SK-N-SH treated with all-trans-retinoic acid at 6 μM for 48 hours (cell line): ENCODE measurements around the gene FDX1.
"Not testable (repeated sequence)": the region's sequence is repeated elsewhere in the genome, so short reads cannot be mapped to it uniquely, and the experiment has no call there.

ENCODE experiments used
- ATAC-seq: fragments of 200-7000 bp; cut with Tn5 transposase; 3 replicates; pipeline ENCODE4 v1.9.1; 2020; ENCODE audit warnings: mild to moderate bottlenecking, moderate library complexity
- ARNTL ChIP-seq: fragments of 450-650 bp; formaldehyde crosslinking; IDR thresholded peaks from 2 replicates; pipeline ENCODE4 v1.5.0; 2020; ENCODE audit warnings: low read depth, mild to moderate bottlenecking, moderate library complexity, borderline replicate concordance
- BACH2 ChIP-seq: fragments of 250-450 bp; sonication (Bioruptor Pico); IDR thresholded peaks from 2 replicates; pipeline ENCODE4 v1.9.0; 2021; ENCODE audit warnings: mild to moderate bottlenecking, borderline replicate concordance
- CSDC2 ChIP-seq: fragments of 250-450 bp; sonication (Bioruptor Pico); IDR thresholded peaks from 2 replicates; pipeline ENCODE4 v1.5.0; 2020; ENCODE audit warnings: mild to moderate bottlenecking, moderate library complexity
- ESRRG ChIP-seq: fragments of 250-450 bp; sonication (Bioruptor Pico); IDR thresholded peaks from 2 replicates; pipeline ENCODE4 v1.6.1; 2021; ENCODE audit warnings: mild to moderate bottlenecking
- GLIS3 ChIP-seq: fragments of 250-450 bp; sonication (Bioruptor Pico); IDR thresholded peaks from 2 replicates; pipeline ENCODE4 v1.5.0; 2020; ENCODE audit warnings: mild to moderate bottlenecking, moderate library complexity
- ISL1 ChIP-seq: fragments of 250-450 bp; sonication (Bioruptor Pico); IDR thresholded peaks from 2 replicates; pipeline ENCODE4 v2.1.2; 2022; ENCODE audit warnings: mild to moderate bottlenecking, moderate library complexity
- OSR1 ChIP-seq: fragments of 250-450 bp; sonication (Bioruptor Pico); IDR thresholded peaks from 2 replicates; pipeline ENCODE4 v1.8.0; 2022; ENCODE audit warnings: moderate library complexity, mild to moderate bottlenecking, inconsistent platforms
- PATZ1 ChIP-seq: fragments of 250-450 bp; sonication (Bioruptor Pico); IDR thresholded peaks from 2 replicates; pipeline ENCODE4 v1.8.0; 2020; ENCODE audit warnings: mild to moderate bottlenecking, moderate library complexity, borderline replicate concordance
- PPARA ChIP-seq: fragments of 250-450 bp; sonication (Bioruptor Pico); IDR thresholded peaks from 2 replicates; pipeline ENCODE4 v1.5.0; 2020; ENCODE audit warnings: mild to moderate bottlenecking, borderline replicate concordance
- RARB ChIP-seq: fragments of 250-450 bp; sonication (Bioruptor Pico); IDR thresholded peaks from 2 replicates; pipeline ENCODE4 v1.8.0; 2021; ENCODE audit warnings: mild to moderate bottlenecking, moderate library complexity
- TCF4 ChIP-seq: fragments of 250-450 bp; sonication (Bioruptor Pico); IDR thresholded peaks from 2 replicates; pipeline ENCODE4 v1.8.0; 2021; ENCODE audit warnings: mild to moderate bottlenecking, moderate library complexity, borderline replicate concordance
- TOX ChIP-seq: fragments of 250-450 bp; sonication (Bioruptor Pico); IDR thresholded peaks from 2 replicates; pipeline ENCODE4 v1.8.0; 2021; ENCODE audit warnings: mild to moderate bottlenecking, moderate library complexity, borderline replicate concordance
- ZC3H10 ChIP-seq: fragments of 250-450 bp; sonication (Bioruptor Pico); IDR thresholded peaks from 2 replicates; pipeline ENCODE4 v1.5.1; 2021; ENCODE audit warnings: mild to moderate bottlenecking, moderate library complexity
- ZFP3 ChIP-seq: fragments of 250-450 bp; sonication (Bioruptor Pico); IDR thresholded peaks from 2 replicates; pipeline ENCODE4 v1.5.0; 2020; ENCODE audit warnings: mild to moderate bottlenecking, moderate library complexity
- ZFP30 ChIP-seq: fragments of 450-650 bp; formaldehyde crosslinking; IDR thresholded peaks from 2 replicates; pipeline ENCODE4 v1.5.0; 2022; ENCODE audit warnings: mild to moderate bottlenecking, moderate library complexity
- ZNF565 ChIP-seq: fragments of 450-650 bp; formaldehyde crosslinking; conservative IDR thresholded peaks from 2 replicates; pipeline ENCODE4 v1.5.0; 2020; ENCODE audit warnings: low read depth, mild to moderate bottlenecking, moderate library complexity
- ZNF70 ChIP-seq: fragments of 450-650 bp; formaldehyde crosslinking; IDR thresholded peaks from 2 replicates; pipeline ENCODE4 v1.5.0; 2020; ENCODE audit warnings: mild to moderate bottlenecking, moderate library complexity
- ZNF8 ChIP-seq: fragments of 450-650 bp; formaldehyde crosslinking; IDR thresholded peaks from 2 replicates; pipeline ENCODE4 v1.5.0; 2020; ENCODE audit warnings: mild to moderate bottlenecking, moderate library complexity
- TF ChIP-seq, protein P1 (sequence below): fragments of 250-450 bp; sonication (Bioruptor Pico); IDR thresholded peaks from 2 replicates; pipeline ENCODE4 v1.5.1; 2020; ENCODE audit warnings: low read depth, mild to moderate bottlenecking, moderate library complexity
- TF ChIP-seq, protein P2 (sequence below): fragments of 250-450 bp; sonication (Bioruptor Pico); IDR thresholded peaks from 2 replicates; pipeline ENCODE4 v1.8.0; 2021; ENCODE audit warnings: low read depth, mild to moderate bottlenecking, moderate library complexity, borderline replicate concordance
- TF ChIP-seq, protein P3 (sequence below): fragments of 250-450 bp; sonication (Bioruptor Pico); IDR thresholded peaks from 2 replicates; pipeline ENCODE4 v1.5.0; 2020; ENCODE audit warnings: mild to moderate bottlenecking, moderate library complexity

Gene FDX1

GRCh38 chr11:110415081-110415480, 14.7 kb upstream of the FDX1 start:
- no peak for ATAC-seq
- TF ChIP-seq ZNF70 (CRISPR knock-in tag): no peak
- TF ChIP-seq ZFP3 (CRISPR knock-in tag): no peak
- TF ChIP-seq, protein P1, sequence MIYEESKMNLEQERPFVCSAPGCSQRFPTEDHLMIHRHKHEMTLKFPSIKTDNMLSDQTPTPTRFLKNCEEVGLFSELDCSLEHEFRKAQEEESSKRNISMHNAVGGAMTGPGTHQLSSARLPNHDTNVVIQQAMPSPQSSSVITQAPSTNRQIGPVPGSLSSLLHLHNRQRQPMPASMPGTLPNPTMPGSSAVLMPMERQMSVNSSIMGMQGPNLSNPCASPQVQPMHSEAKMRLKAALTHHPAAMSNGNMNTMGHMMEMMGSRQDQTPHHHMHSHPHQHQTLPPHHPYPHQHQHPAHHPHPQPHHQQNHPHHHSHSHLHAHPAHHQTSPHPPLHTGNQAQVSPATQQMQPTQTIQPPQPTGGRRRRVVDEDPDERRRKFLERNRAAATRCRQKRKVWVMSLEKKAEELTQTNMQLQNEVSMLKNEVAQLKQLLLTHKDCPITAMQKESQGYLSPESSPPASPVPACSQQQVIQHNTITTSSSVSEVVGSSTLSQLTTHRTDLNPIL: no peak
- TF ChIP-seq TOX (CRISPR knock-in tag): no peak
- TF ChIP-seq ZFP30 (CRISPR knock-in tag): no peak
- TF ChIP-seq OSR1: no peak
- TF ChIP-seq TCF4 (CRISPR knock-in tag): no peak
- no peak for TF ChIP-seq ZC3H10 (CRISPR knock-in tag)
- no peak for TF ChIP-seq ESRRG (CRISPR knock-in tag)
- no peak for TF ChIP-seq BACH2 (CRISPR knock-in tag)
- TF ChIP-seq ARNTL (CRISPR knock-in tag): no peak
- TF ChIP-seq GLIS3 (CRISPR knock-in tag): no peak
- TF ChIP-seq PATZ1 (CRISPR knock-in tag): no peak
- no peak for TF ChIP-seq CSDC2 (CRISPR knock-in tag)
- no peak for TF ChIP-seq RARB (CRISPR knock-in tag)
- no peak for TF ChIP-seq ISL1
- no peak for TF ChIP-seq PPARA (CRISPR knock-in tag)
- TF ChIP-seq, protein P2, sequence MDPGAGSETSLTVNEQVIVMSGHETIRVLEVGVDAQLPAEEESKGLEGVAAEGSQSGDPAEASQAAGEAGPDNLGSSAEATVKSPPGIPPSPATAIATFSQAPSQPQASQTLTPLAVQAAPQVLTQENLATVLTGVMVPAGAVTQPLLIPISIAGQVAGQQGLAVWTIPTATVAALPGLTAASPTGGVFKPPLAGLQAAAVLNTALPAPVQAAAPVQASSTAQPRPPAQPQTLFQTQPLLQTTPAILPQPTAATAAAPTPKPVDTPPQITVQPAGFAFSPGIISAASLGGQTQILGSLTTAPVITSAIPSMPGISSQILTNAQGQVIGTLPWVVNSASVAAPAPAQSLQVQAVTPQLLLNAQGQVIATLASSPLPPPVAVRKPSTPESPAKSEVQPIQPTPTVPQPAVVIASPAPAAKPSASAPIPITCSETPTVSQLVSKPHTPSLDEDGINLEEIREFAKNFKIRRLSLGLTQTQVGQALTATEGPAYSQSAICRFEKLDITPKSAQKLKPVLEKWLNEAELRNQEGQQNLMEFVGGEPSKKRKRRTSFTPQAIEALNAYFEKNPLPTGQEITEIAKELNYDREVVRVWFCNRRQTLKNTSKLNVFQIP (CRISPR knock-in tag): no peak
- TF ChIP-seq, all 23 proteins: peak for 0

DNA sequence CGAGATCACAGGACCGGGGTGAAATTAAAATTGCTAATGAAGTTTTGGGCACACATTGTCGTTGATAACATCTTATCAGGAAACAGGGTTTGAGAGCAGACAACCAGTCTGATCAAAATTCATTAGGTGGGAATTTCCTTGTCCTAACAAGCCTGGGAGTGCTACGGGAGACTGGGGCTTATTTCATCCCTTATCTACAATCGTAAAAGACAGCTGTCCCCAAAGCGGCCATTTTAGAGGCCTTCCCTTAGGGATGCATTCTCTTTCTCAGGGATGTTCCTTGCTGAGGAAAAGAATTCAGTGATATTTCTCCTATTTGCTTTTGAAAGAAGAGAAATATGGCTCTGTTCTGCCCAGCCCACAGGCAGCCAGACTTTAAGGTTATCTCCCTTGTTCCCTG, 8.1 kb upstream of the FDX1 start:
- not testable (repeated sequence) for ATAC-seq

DNA sequence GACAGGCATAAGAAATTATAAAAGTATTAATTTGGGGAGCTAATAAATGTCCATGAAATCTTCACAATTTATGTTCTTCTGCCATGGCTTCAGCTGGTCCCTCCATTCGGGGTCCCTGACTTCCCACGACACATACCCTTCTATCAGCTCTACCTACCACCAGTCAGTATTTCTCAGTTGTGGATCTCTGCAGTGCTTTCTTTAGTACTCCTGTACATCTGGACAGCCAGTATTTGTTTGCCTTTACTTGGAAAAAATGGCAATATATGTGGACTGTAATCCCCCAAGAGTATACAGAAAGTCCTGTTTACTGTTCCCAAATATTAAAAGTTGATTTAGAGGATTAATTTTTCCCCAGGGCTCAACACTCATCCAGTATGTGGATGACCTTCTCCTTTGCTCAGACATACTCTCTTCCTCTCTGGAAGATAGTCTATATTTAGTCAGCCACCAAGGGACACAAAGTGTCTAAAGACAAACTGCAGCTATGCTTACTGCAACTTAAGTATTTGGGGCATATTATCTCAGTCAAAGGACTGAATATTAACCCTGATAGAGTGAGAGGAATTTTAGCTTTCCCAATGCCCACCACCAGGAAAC, 7.3 kb upstream of the FDX1 start:
- no peak for ATAC-seq
- no peak for TF ChIP-seq ZNF565

GRCh38 chr11:110424775-110425444, 4.8 kb upstream of the FDX1 start:
- TF ChIP-seq ISL1 (no peak), ZNF8 (CRISPR knock-in tag) (no peak), ZC3H10 (CRISPR knock-in tag) (no peak), TCF4 (CRISPR knock-in tag) (no peak), PPARA (CRISPR knock-in tag) (no peak)
- ATAC-seq: no peak

DNA sequence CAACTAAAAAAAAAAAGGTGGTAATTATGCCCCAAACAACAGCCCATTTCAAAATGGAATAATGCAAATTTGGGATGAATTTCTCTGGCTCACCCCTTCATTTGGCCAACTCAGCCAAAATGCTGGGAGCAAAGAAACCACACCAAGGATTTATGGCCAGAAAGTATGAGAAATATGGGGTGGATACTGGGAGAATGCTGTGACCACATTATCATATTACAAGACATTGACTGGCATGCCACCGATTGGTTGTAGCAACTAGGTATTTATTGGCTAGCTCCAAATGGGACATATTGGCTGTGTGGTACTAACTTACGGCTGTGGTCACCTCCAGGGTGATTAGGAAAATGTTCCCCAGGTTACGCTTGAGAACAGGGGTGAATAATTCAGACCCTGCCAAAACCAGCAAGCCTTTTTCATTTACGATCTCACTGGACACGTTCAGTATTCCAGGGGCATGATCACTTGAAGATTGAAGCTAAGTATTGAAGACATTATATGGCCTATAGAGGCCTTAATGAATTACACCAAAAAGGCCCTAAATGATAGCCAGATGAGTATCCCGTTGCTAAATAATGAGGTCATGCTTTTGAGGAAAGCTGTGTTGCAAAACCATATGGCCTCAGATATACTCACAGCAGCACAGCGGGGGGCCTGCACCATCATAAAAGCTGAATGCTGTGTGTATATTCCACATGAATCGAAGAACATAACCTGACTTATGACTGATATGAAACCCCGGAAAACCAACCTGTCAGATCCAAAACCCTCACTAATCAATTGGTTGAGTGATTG, 3.8 kb upstream of the FDX1 start:
- ATAC-seq: no peak

More for the DNA sequence above, 3.8 kb upstream of the FDX1 start:
- TF ChIP-seq ZNF8 (CRISPR knock-in tag) (no peak), ARNTL (CRISPR knock-in tag) (no peak)
- TF ChIP-seq, protein P3, sequence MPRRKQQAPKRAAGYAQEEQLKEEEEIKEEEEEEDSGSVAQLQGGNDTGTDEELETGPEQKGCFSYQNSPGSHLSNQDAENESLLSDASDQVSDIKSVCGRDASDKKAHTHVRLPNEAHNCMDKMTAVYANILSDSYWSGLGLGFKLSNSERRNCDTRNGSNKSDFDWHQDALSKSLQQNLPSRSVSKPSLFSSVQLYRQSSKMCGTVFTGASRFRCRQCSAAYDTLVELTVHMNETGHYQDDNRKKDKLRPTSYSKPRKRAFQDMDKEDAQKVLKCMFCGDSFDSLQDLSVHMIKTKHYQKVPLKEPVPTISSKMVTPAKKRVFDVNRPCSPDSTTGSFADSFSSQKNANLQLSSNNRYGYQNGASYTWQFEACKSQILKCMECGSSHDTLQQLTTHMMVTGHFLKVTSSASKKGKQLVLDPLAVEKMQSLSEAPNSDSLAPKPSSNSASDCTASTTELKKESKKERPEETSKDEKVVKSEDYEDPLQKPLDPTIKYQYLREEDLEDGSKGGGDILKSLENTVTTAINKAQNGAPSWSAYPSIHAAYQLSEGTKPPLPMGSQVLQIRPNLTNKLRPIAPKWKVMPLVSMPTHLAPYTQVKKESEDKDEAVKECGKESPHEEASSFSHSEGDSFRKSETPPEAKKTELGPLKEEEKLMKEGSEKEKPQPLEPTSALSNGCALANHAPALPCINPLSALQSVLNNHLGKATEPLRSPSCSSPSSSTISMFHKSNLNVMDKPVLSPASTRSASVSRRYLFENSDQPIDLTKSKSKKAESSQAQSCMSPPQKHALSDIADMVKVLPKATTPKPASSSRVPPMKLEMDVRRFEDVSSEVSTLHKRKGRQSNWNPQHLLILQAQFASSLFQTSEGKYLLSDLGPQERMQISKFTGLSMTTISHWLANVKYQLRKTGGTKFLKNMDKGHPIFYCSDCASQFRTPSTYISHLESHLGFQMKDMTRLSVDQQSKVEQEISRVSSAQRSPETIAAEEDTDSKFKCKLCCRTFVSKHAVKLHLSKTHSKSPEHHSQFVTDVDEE: no peak
